ENCODE results near the gene IFNAR2.

DNA sequence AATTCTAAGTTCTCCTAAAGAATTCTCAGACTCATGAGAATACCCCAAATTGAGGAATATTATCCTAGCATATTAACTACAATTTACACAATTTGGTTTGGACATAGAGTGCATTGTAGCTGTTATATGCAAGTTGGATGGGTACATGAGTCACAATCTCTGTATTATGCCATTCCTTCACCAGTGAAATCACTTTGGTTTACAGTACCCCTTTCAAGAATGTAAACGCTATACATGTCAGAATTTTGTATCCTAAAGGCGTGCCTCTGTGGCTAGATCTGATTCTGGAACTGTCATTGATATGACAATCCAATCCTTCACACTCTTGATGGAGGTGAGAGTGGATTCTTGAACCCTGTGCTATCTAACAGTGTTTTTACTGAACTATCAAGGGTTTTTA is 29.7 kb downstream of the IFNAR2 start:
- TF ChIP-seq EZH2 (IDR thresholded peaks at IDR 0.05; ENCODE audit: low read depth, unreplicated experiment) = no peak
- TF ChIP-seq, protein P1, sequence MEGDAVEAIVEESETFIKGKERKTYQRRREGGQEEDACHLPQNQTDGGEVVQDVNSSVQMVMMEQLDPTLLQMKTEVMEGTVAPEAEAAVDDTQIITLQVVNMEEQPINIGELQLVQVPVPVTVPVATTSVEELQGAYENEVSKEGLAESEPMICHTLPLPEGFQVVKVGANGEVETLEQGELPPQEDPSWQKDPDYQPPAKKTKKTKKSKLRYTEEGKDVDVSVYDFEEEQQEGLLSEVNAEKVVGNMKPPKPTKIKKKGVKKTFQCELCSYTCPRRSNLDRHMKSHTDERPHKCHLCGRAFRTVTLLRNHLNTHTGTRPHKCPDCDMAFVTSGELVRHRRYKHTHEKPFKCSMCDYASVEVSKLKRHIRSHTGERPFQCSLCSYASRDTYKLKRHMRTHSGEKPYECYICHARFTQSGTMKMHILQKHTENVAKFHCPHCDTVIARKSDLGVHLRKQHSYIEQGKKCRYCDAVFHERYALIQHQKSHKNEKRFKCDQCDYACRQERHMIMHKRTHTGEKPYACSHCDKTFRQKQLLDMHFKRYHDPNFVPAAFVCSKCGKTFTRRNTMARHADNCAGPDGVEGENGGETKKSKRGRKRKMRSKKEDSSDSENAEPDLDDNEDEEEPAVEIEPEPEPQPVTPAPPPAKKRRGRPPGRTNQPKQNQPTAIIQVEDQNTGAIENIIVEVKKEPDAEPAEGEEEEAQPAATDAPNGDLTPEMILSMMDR (conservative IDR thresholded peaks at IDR 0.05; ENCODE audit: low read depth in 2 of 2) = no peak
- no peak for TF ChIP-seq ZNF114 (CRISPR knock-in tag; IDR thresholded peaks at IDR 0.05)
- TF ChIP-seq, protein P2, sequence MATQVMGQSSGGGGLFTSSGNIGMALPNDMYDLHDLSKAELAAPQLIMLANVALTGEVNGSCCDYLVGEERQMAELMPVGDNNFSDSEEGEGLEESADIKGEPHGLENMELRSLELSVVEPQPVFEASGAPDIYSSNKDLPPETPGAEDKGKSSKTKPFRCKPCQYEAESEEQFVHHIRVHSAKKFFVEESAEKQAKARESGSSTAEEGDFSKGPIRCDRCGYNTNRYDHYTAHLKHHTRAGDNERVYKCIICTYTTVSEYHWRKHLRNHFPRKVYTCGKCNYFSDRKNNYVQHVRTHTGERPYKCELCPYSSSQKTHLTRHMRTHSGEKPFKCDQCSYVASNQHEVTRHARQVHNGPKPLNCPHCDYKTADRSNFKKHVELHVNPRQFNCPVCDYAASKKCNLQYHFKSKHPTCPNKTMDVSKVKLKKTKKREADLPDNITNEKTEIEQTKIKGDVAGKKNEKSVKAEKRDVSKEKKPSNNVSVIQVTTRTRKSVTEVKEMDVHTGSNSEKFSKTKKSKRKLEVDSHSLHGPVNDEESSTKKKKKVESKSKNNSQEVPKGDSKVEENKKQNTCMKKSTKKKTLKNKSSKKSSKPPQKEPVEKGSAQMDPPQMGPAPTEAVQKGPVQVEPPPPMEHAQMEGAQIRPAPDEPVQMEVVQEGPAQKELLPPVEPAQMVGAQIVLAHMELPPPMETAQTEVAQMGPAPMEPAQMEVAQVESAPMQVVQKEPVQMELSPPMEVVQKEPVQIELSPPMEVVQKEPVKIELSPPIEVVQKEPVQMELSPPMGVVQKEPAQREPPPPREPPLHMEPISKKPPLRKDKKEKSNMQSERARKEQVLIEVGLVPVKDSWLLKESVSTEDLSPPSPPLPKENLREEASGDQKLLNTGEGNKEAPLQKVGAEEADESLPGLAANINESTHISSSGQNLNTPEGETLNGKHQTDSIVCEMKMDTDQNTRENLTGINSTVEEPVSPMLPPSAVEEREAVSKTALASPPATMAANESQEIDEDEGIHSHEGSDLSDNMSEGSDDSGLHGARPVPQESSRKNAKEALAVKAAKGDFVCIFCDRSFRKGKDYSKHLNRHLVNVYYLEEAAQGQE (IDR thresholded peaks at IDR 0.05; ENCODE audit: unreplicated experiment) = no peak
- no peak for TF ChIP-seq EZH2phosphoT487 (IDR thresholded peaks at IDR 0.05; ENCODE audit: unreplicated experiment)
- no peak for TF ChIP-seq POLR2AphosphoS5 (IDR thresholded peaks at IDR 0.05; ENCODE audit: low read depth)
- no peak for TF ChIP-seq STAT1 (IDR thresholded peaks at IDR 0.05; ENCODE audit: unreplicated experiment)
- TF ChIP-seq NANOG (IDR thresholded peaks at IDR 0.05; ENCODE audit: borderline replicate concordance) = no peak
- TF ChIP-seq, protein P3, sequence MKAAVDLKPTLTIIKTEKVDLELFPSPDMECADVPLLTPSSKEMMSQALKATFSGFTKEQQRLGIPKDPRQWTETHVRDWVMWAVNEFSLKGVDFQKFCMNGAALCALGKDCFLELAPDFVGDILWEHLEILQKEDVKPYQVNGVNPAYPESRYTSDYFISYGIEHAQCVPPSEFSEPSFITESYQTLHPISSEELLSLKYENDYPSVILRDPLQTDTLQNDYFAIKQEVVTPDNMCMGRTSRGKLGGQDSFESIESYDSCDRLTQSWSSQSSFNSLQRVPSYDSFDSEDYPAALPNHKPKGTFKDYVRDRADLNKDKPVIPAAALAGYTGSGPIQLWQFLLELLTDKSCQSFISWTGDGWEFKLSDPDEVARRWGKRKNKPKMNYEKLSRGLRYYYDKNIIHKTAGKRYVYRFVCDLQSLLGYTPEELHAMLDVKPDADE (IDR thresholded peaks at IDR 0.05) = no peak
- no peak for TF ChIP-seq JUNB (IDR thresholded peaks at IDR 0.05; ENCODE audit: unreplicated experiment)
- TF ChIP-seq CREB1 (CRISPR knock-in tag; IDR thresholded peaks at IDR 0.05; ENCODE audit: low read depth) = no peak
